ENCODE data around the gene AMIGO2.
A peak's percentile ranks its signal among the peaks of the same experiment; 100 is the strongest.
"Not testable (repeated sequence)": the region's sequence is repeated elsewhere in the genome, so short reads cannot be mapped to it uniquely, and the experiment has no call there.

Gene AMIGO2

GRCh38 chr12:47073951-47074350, 5.8 kb downstream of the AMIGO2 start:
- DNase-seq (ENCODE audit: low read depth): no peak

GRCh38 chr12:47071241-47071852, 8.4 kb downstream of the AMIGO2 start:
- DNase-seq (ENCODE audit: low read depth): peak; percentile 44

- DNase-seq (ENCODE audit: low read depth): no peak
Measured at GRCh38 chr12:47070310-47070709, 9.4 kb downstream of the AMIGO2 start.

GRCh38 chr12:47068539-47068938, 11.2 kb downstream of the AMIGO2 start:
- no peak for DNase-seq (ENCODE audit: low read depth)

- DNase-seq (ENCODE audit: low read depth): no peak
Measured at GRCh38 chr12:47067771-47068431, 11.9 kb downstream of the AMIGO2 start.

- no peak for DNase-seq (ENCODE audit: low read depth)
Measured at GRCh38 chr12:47067176-47067575, 12.6 kb downstream of the AMIGO2 start.

GRCh38 chr12:47066278-47067025, 13.3 kb downstream of the AMIGO2 start:
- DNase-seq (ENCODE audit: low read depth): no peak

- DNase-seq (ENCODE audit: low read depth): no peak
Measured at GRCh38 chr12:47065546-47065945, 14.2 kb downstream of the AMIGO2 start.

GRCh38 chr12:47058640-47059039, 21.1 kb downstream of the AMIGO2 start:
- DNase-seq (ENCODE audit: low read depth): not testable (repeated sequence)

GRCh38 chr12:47056944-47057343, 22.8 kb downstream of the AMIGO2 start:
- DNase-seq (ENCODE audit: low read depth): not testable (repeated sequence)

- DNase-seq (ENCODE audit: low read depth): not testable (repeated sequence)
Measured at GRCh38 chr12:47055856-47056255, 23.9 kb downstream of the AMIGO2 start.

- DNase-seq (ENCODE audit: low read depth): no peak
Measured at GRCh38 chr12:47054659-47055058, 25.1 kb downstream of the AMIGO2 start.

- DNase-seq (ENCODE audit: low read depth): no peak
Measured at GRCh38 chr12:47053961-47054360, 25.8 kb downstream of the AMIGO2 start.

GRCh38 chr12:47052274-47052673, 27.5 kb downstream of the AMIGO2 start:
- no peak for DNase-seq (ENCODE audit: low read depth)

GRCh38 chr12:47051291-47051690, 28.5 kb downstream of the AMIGO2 start:
- not testable (repeated sequence) for DNase-seq (ENCODE audit: low read depth)

- no peak for DNase-seq (ENCODE audit: low read depth)
Measured at GRCh38 chr12:47048541-47048940, 31.2 kb downstream of the AMIGO2 start.

- no peak for DNase-seq (ENCODE audit: low read depth)
Measured at GRCh38 chr12:47041327-47041726, 38.4 kb downstream of the AMIGO2 start.

- DNase-seq (ENCODE audit: low read depth): no peak
Measured at GRCh38 chr12:47039756-47040155, 40.0 kb downstream of the AMIGO2 start.

- DNase-seq (ENCODE audit: low read depth): no peak
Measured at GRCh38 chr12:47039079-47039478, 40.7 kb downstream of the AMIGO2 start.

GRCh38 chr12:47038270-47038748, 41.5 kb downstream of the AMIGO2 start:
- DNase-seq (ENCODE audit: low read depth): no peak

- DNase-seq (ENCODE audit: low read depth): no peak
Measured at GRCh38 chr12:47035484-47035883, 44.3 kb downstream of the AMIGO2 start.

- no peak for DNase-seq (ENCODE audit: low read depth)
Measured at GRCh38 chr12:47034661-47035060, 45.1 kb downstream of the AMIGO2 start.
